ENCODE data around the gene PCDHA2. TPM values are rescaled to one million over a fixed set of nuclear protein-coding genes. Genes with fewer than 3 reads are reported as not detected.

The PCDHA2 gene
- total RNA-seq (2022; extraction: Qiagen RNA extraction; ENCODE audit: low read depth), result 0.03 to 0.10 TPM (median 0.05 TPM) in 5 replicates

DNA sequence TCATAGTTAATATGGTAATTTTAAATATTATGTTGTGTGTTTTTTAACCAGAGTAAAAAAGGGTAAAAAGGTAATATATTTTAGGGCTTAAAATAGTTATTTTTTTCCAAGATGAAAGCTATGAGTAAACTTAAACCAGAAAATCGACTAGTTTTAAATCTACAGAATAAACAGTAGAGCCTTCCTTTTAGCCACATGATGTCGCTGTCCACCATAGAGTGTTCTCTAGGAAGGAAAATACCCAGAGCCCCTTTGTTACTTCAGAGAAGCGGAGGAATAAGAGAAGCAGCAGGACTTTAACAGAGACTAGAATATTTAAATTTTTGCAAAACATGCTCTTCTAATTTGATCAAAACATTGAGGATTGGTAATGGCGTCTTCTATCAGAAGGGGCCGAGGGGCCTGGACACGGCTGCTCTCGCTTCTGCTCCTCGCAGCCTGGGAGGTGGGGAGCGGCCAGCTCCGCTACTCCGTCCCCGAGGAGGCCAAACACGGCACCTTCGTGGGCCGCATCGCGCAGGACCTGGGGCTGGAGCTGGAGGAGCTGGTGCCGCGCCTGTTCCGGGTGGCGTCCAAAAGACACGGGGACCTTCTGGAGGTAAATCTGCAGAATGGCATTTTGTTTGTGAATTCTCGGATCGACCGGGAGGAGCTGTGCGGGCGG is at the start of gene PCDHA2:
PCDHA2 (plus strand) TSS at position 258 of the 664 bp plus-strand sequence.

DNA sequence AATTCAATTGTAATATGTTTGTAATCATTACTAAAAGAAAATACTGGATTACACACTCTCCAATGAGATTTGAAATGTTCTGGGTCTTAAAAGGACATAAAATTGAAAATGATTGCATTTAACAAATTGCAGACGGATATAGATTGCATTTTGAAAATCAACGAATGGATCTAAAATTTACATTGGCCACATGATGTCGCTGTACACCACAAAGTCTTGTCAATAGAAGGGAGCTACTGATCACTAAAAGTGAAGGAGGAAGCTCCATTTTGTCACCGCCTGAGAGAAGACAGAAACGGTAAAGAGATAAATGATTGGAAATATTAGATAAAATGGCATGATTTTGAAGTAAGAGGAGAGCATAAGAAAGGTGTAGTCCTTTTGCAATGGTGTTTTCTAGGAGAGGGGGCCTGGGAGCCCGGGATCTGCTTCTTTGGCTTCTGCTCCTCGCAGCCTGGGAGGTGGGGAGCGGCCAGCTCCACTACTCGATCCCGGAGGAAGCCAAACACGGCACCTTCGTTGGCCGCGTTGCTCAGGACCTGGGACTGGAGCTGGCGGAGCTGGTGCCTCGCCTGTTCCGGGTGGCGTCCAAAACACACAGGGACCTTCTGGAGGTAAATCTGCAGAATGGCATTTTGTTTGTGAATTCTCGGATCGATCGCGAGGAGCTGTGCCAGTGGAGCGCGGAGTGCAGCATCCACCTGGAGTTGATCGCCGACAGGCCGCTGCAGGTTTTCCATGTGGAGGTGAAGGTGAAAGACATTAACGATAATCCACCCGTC is 8.6 kb upstream of the PCDHA2 start, which contains the start of gene PCDHA1:
PCDHA1 (plus strand) TSS at position 236 of the 782 bp plus-strand sequence.

DNA sequence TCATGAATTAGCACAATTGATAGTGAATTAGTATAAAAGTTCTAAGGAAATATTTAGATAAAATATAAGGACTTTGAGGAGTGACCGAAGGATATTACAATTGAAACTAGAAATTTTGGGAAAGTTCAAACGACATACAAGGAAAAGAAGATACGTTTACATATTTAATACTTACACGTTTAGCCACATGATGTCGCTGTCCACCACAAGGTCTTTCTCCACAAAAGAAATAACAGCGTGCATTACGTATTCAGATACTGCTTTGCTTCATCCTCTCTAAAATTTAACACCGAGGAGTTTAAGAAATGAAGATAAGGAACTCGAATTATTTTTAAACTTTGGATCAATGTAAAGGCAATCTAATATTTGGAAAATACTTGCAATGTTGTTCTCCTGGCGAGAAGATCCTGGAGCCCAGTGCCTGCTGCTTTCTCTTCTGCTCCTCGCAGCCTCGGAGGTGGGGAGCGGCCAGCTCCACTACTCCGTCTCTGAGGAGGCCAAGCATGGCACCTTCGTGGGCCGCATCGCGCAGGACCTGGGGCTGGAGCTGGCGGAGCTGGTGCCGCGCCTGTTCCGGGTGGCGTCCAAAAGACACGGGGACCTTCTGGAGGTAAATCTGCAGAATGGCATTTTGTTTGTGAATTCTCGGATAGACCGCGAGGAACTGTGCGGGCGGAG is 6.3 kb downstream of the PCDHA2 start, which contains the start of gene PCDHA3:
PCDHA3 (plus strand) TSS at position 242 of the 678 bp plus-strand sequence.

GRCh38 chr5:140806834-140807775 is 12.5 kb downstream of the PCDHA2 start, which contains the start of gene PCDHA4:
PCDHA4 (plus strand) TSS chr5:140807068.

GRCh38 chr5:140821375-140822280 is 27.0 kb downstream of the PCDHA2 start, which contains the start of gene PCDHA5:
PCDHA5 (plus strand) TSS chr5:140821613.

DNA sequence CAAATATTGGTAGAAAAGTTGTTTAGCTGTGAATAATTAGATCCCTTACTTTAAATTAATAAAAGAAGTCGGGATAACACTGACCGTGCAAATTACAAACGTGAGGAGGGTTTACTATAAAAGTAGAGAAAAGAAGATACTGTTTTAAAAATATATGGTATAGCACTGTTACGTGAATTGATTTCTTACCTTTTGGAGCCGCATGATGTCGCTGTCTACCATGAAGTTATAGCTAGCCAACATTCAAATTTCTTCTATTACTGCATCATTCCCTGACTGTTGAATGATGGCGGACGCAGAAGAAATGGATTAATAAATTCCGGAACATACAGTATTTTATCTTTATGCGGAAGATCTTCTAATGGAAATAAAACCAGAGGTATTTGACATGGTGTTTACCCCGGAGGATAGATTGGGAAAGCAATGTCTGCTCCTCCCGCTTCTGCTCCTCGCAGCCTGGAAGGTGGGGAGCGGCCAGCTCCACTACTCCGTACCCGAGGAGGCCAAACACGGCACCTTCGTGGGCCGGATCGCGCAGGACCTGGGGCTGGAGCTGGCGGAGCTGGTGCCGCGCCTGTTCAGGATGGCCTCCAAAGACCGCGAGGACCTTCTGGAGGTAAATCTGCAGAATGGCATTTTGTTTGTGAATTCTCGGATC is 33.2 kb downstream of the PCDHA2 start, which contains the start of gene PCDHA6:
PCDHA6 (plus strand) TSS at position 257 of the 658 bp plus-strand sequence; CDS start at position 389, 132 bp downstream.

DNA sequence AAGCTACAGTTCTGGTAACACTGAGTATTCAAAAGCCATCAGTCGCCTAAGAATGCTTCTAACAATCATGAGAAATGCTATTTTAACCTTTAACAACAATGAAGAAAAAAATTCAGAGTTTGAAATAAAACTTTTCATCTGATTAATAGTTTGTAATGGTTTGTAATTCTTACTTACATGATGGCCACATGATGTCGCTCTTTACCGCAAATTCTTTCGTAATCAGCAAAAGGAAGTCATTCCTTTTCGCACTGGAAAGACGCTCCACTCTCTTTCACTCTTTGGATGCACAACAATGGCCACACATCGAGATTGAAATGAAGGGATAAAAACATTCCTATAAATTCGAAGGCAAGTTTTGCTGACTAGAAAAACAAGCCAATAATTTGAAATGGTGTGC is 39.3 kb downstream of the PCDHA2 start, which contains the start of gene PCDHA7:
PCDHA7 (plus strand) TSS at position 277 of the 400 bp plus-strand sequence; CDS start at position 392, 115 bp downstream.

DNA sequence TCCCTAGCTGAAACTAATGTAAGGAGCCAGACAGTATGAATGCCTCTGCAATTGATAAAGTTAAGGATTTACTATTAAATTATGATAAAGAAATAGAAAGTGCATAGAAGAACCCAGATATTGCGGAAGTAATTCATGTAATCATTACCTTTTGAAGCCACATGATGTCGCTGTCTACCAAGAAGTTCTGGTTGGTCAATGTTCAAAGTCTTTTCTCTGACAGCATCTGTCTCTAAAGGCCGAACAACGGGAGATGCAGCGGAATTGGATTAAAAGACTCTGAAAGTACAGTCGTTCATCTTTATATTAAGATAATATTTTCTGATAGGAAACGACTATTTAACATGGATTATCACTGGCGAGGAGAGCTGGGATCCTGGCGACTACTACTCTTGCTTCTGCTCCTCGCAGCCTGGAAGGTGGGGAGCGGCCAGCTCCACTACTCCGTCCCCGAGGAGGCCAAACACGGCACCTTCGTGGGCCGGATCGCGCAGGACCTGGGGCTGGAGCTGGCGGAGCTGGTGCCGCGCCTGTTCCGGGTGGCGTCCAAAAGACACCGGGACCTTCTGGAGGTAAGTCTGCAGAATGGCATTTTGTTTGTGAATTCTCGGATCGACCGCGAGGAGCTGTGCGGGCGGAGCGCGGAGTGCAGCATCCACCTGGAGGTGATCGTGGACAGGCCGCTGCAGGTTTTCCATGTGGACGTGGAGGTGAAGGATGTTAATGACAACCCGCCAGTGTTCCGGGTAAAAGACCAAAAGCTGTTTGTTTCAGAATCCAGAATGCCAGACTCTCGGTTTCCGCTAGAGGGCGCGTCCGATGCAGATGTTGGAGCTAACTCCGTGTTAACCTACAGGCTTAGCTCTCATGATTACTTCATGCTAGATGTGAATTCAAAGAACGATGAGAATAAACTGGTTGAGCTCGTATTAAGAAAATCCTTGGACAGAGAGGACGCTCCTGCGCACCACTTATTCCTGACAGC is 46.6 kb downstream of the PCDHA2 start, which contains the start of gene PCDHA8:
PCDHA8 (plus strand) TSS at position 210 of the 985 bp plus-strand sequence; CDS start at position 345, 135 bp downstream.

Other genes with a start within 250 kb of the PCDHA2 start
- 1.3 to 5.0 TPM (median 2.1 TPM) in 5 replicates for gene EIF4EBP3, start 247.2 kb upstream of the PCDHA2 start, total RNA-seq (2022; extraction: Qiagen RNA extraction; ENCODE audit: low read depth)
- gene SRA1, start 237.4 kb upstream of the PCDHA2 start, total RNA-seq (2022; extraction: Qiagen RNA extraction; ENCODE audit: low read depth), result 37.6 to 53.3 TPM (median 45.8 TPM) in 5 replicates
- gene APBB3, start 230.3 kb upstream of the PCDHA2 start, total RNA-seq (2022; extraction: Qiagen RNA extraction; ENCODE audit: low read depth), result 4.9 to 7.7 TPM (median 6.0 TPM) in 5 replicates
- 74.7 to 85.5 TPM (median 78.4 TPM) in 5 replicates for gene SLC35A4, start 230.0 kb upstream of the PCDHA2 start, total RNA-seq (2022; extraction: Qiagen RNA extraction; ENCODE audit: low read depth)
- gene CD14, start 161.7 kb upstream of the PCDHA2 start, total RNA-seq (2022; extraction: Qiagen RNA extraction; ENCODE audit: low read depth), result 3.6 to 5.6 TPM (median 4.4 TPM) in 5 replicates
- gene TMCO6, start 155.4 kb upstream of the PCDHA2 start, total RNA-seq (2022; extraction: Qiagen RNA extraction; ENCODE audit: low read depth), result 9.6 to 15.1 TPM (median 13.0 TPM) in 5 replicates
- 108 to 128 TPM (median 123 TPM) in 5 replicates for gene NDUFA2, start 147.2 kb upstream of the PCDHA2 start, total RNA-seq (2022; extraction: Qiagen RNA extraction; ENCODE audit: low read depth)
- gene IK, start 147.0 kb upstream of the PCDHA2 start, total RNA-seq (2022; extraction: Qiagen RNA extraction; ENCODE audit: low read depth), result 94.9 to 140 TPM (median 98.2 TPM) in 5 replicates
- gene WDR55, start 129.9 kb upstream of the PCDHA2 start, total RNA-seq (2022; extraction: Qiagen RNA extraction; ENCODE audit: low read depth), result 29.2 to 32.4 TPM (median 29.6 TPM) in 5 replicates
- gene DND1, start 121.3 kb upstream of the PCDHA2 start, total RNA-seq (2022; extraction: Qiagen RNA extraction; ENCODE audit: low read depth), result 0.47 to 1.0 TPM (median 0.82 TPM) in 5 replicates
- 81.3 to 85.6 TPM (median 83.4 TPM) in 5 replicates for gene HARS1, start 103.5 kb upstream of the PCDHA2 start, total RNA-seq (2022; extraction: Qiagen RNA extraction; ENCODE audit: low read depth)
- 34.5 to 44.5 TPM (median 38.9 TPM) in 5 replicates for gene HARS2, start 103.4 kb upstream of the PCDHA2 start, total RNA-seq (2022; extraction: Qiagen RNA extraction; ENCODE audit: low read depth)
- gene ZMAT2, start 94.4 kb upstream of the PCDHA2 start, total RNA-seq (2022; extraction: Qiagen RNA extraction; ENCODE audit: low read depth), result 81.8 to 121 TPM (median 90.3 TPM) in 5 replicates
- gene PCDHA1, start 8.7 kb upstream of the PCDHA2 start, total RNA-seq (2022; extraction: Qiagen RNA extraction; ENCODE audit: low read depth), result 0.12 to 0.23 TPM (median 0.21 TPM) in 5 replicates
- gene PCDHA3, start 6.2 kb downstream of the PCDHA2 start, total RNA-seq (2022; extraction: Qiagen RNA extraction; ENCODE audit: low read depth), result 0.74 to 1.1 TPM (median 0.91 TPM) in 5 replicates
- 1.4 to 2.0 TPM (median 1.7 TPM) in 5 replicates for gene PCDHA4, start 12.2 kb downstream of the PCDHA2 start, total RNA-seq (2022; extraction: Qiagen RNA extraction; ENCODE audit: low read depth)
- 0.44 to 0.75 TPM (median 0.63 TPM) in 5 replicates for gene PCDHA5, start 26.8 kb downstream of the PCDHA2 start, total RNA-seq (2022; extraction: Qiagen RNA extraction; ENCODE audit: low read depth)
- 0.07 to 0.09 TPM (median 0.09 TPM) in 3 of 5 replicates, not detected in the others for gene PCDHA6, start 33.1 kb downstream of the PCDHA2 start, total RNA-seq (2022; extraction: Qiagen RNA extraction; ENCODE audit: low read depth)
- gene PCDHA7, start 39.4 kb downstream of the PCDHA2 start, total RNA-seq (2022; extraction: Qiagen RNA extraction; ENCODE audit: low read depth), result 0.08 to 0.22 TPM (median 0.13 TPM) in 5 replicates
- gene PCDHA8, start 46.3 kb downstream of the PCDHA2 start, total RNA-seq (2022; extraction: Qiagen RNA extraction; ENCODE audit: low read depth), result 0.06 to 0.08 TPM (median 0.07 TPM) in 4 of 5 replicates, not detected in the other
- not detected in 5 replicates for gene PCDHA9, start 53.5 kb downstream of the PCDHA2 start, total RNA-seq (2022; extraction: Qiagen RNA extraction; ENCODE audit: low read depth)
- gene PCDHA10, start 61.0 kb downstream of the PCDHA2 start, total RNA-seq (2022; extraction: Qiagen RNA extraction; ENCODE audit: low read depth), result 0.01 to 0.02 TPM in 2 of 5 replicates, not detected in the others
- 0.12 to 0.43 TPM (median 0.18 TPM) in 5 replicates for gene PCDHA11, start 74.1 kb downstream of the PCDHA2 start, total RNA-seq (2022; extraction: Qiagen RNA extraction; ENCODE audit: low read depth)
- gene PCDHA12, start 80.5 kb downstream of the PCDHA2 start, total RNA-seq (2022; extraction: Qiagen RNA extraction; ENCODE audit: low read depth), result 2.5 to 2.9 TPM (median 2.5 TPM) in 5 replicates
- gene PCDHA13, start 87.3 kb downstream of the PCDHA2 start, total RNA-seq (2022; extraction: Qiagen RNA extraction; ENCODE audit: low read depth), result 0.06 to 0.10 TPM (median 0.07 TPM) in 4 of 5 replicates, not detected in the other
- gene PCDHAC1, start 131.4 kb downstream of the PCDHA2 start, total RNA-seq (2022; extraction: Qiagen RNA extraction; ENCODE audit: low read depth), result 1.1 to 1.4 TPM (median 1.2 TPM) in 5 replicates
- gene PCDHAC2, start 171.6 kb downstream of the PCDHA2 start, total RNA-seq (2022; extraction: Qiagen RNA extraction; ENCODE audit: low read depth), result 2.3 to 4.8 TPM (median 2.6 TPM) in 5 replicates

All from A549 treated with CpdA at 1 μM for 4 hours (cell line).